HepG2 (cell line): ENCODE measurements around the gene FOXA1. TPM values are rescaled to one million over a fixed set of nuclear protein-coding genes. Genes with fewer than 3 reads are reported as not detected.

Experiments used
- EEA1 ChIP-seq: sonication (generic); formaldehyde crosslinking; IDR thresholded peaks from 2 replicates; pipeline ENCODE4 v1.5.1; 2020; ENCODE audit warnings: mild to moderate bottlenecking, missing genetic modification reagents, borderline replicate concordance
- ELF4 ChIP-seq: sonication (generic); formaldehyde crosslinking; IDR thresholded peaks from 2 replicates; pipeline ENCODE4 v1.5.0; 2020; ENCODE audit warnings: missing genetic modification reagents, mild to moderate bottlenecking, moderate library complexity, borderline replicate concordance
- FOXC1 ChIP-seq: sonication (generic); formaldehyde crosslinking; IDR thresholded peaks from 2 replicates; pipeline ENCODE4 v1.8.0; 2022; ENCODE audit warnings: mild to moderate bottlenecking, missing genetic modification reagents, borderline replicate concordance
- HOXA3 ChIP-seq: sonication (generic); formaldehyde crosslinking; IDR thresholded peaks from 2 replicates; pipeline ENCODE4 v1.5.0; 2020; ENCODE audit warnings: missing genetic modification reagents
- NR2F1 ChIP-seq, 2 experiments: fragments of 450-650 bp in 1 of 2; formaldehyde crosslinking in 1 of 2; IDR thresholded peaks; 2 replicates each; pipeline versions ENCODE4 v1.5.0 to v1.6.1; 2016 to 2020; ENCODE audit warnings: mild to moderate bottlenecking in 1 of 2, missing compliant biosample characterization in 1 of 2, missing genetic modification reagents in 1 of 2, moderate library complexity in 1 of 2
- REXO4 ChIP-seq: sonication (generic); formaldehyde crosslinking; IDR thresholded peaks from 2 replicates; pipeline ENCODE4 v1.8.0; 2022; ENCODE audit warnings: missing genetic modification reagents, mild to moderate bottlenecking, borderline replicate concordance
- SNRNP70 ChIP-seq: fragments of 200-400 bp; formaldehyde crosslinking; IDR thresholded peaks from 2 replicates; pipeline ENCODE4 v1.6.1; 2017; ENCODE audit warnings: mild to moderate bottlenecking, low read depth, low read length, moderate library complexity
- ZFP41 ChIP-seq: sonication (generic); formaldehyde crosslinking; IDR thresholded peaks from 2 replicates; pipeline ENCODE4 v1.4.0; 2020; ENCODE audit warnings: mild to moderate bottlenecking, missing genetic modification reagents, borderline replicate concordance
- ZFY ChIP-seq: sonication (generic); formaldehyde crosslinking; IDR thresholded peaks from 2 replicates; pipeline ENCODE4 v1.4.0; 2020; ENCODE audit warnings: missing genetic modification reagents
- ZNF263 ChIP-seq: sonication (generic); formaldehyde crosslinking; IDR thresholded peaks from 2 replicates; pipeline ENCODE4 v1.4.0; 2020; ENCODE audit warnings: missing genetic modification reagents
- ZNF558 ChIP-seq: sonication (generic); formaldehyde crosslinking; IDR thresholded peaks from 2 replicates; pipeline ENCODE4 v1.9.0; 2022; ENCODE audit warnings: mild to moderate bottlenecking, missing genetic modification reagents, borderline replicate concordance
- ZNF660 ChIP-seq: sonication (generic); formaldehyde crosslinking; IDR thresholded peaks from 2 replicates; pipeline ENCODE4 v1.5.1; 2020; ENCODE audit warnings: mild to moderate bottlenecking, low read depth, missing genetic modification reagents, borderline replicate concordance
- ZNF724P ChIP-seq: sonication (generic); formaldehyde crosslinking; IDR thresholded peaks from 2 replicates; pipeline ENCODE4 v1.8.0; 2022; ENCODE audit warnings: missing genetic modification reagents, borderline replicate concordance
- ZNF816 ChIP-seq: sonication (generic); formaldehyde crosslinking; IDR thresholded peaks from 2 replicates; pipeline ENCODE4 v1.8.0; 2022; ENCODE audit warnings: missing genetic modification reagents, mild to moderate bottlenecking, borderline replicate concordance
- polyA plus RNA-seq, 8 experiments: library from polyadenylated mRNA; depleted of rRNA in 3 of 8; stranded (reverse) in 7 of 8; unstranded in 1 of 8; fragments of >200 nt; fragmentation: Illumina TruSeq in 4 of 8; extraction: Trizol in 4 of 8; gene quantifications; 2 replicates each; pipeline versions ENCODE4 v1.2.1 to v1.2.3, GENCODE V29; 2011 to 2016; ENCODE audit warnings: low read depth in 4 of 8, missing spikeins in 1 of 8, mixed read lengths in 1 of 8; ENCODE audit not compliant: insufficient read depth in 1 of 8
- total RNA-seq, 5 experiments: library from RNA; depleted of rRNA; stranded (reverse); fragments of >200 nt; fragmentation: Illumina TruSeq; extraction: Trizol; gene quantifications; 2 replicates each; pipeline ENCODE4 v1.2.3, GENCODE V29; 2016; ENCODE audit warnings: low read depth in 1 of 5
- TF ChIP-seq, protein P1 (sequence below): sonication (generic); formaldehyde crosslinking; IDR thresholded peaks from 2 replicates; pipeline ENCODE4 v1.5.0; 2020; ENCODE audit warnings: missing genetic modification reagents
- TF ChIP-seq, protein P2 (sequence below): fragments of 450-650 bp; IDR thresholded peaks from 2 replicates; pipeline ENCODE4 v1.6.1; 2016
- TF ChIP-seq, protein P3 (sequence below): sonication (generic); formaldehyde crosslinking; IDR thresholded peaks from 2 replicates; pipeline ENCODE4 v1.8.1; 2023; ENCODE audit warnings: mild to moderate bottlenecking, missing genetic modification reagents

Gene FOXA1
- total and polyA plus RNA-seq, 2 of the 13 experiments (the other 11 are each of a cell fraction or from before 2014, with no cell fraction given), result 43.4 to 58.6 TPM

DNA sequence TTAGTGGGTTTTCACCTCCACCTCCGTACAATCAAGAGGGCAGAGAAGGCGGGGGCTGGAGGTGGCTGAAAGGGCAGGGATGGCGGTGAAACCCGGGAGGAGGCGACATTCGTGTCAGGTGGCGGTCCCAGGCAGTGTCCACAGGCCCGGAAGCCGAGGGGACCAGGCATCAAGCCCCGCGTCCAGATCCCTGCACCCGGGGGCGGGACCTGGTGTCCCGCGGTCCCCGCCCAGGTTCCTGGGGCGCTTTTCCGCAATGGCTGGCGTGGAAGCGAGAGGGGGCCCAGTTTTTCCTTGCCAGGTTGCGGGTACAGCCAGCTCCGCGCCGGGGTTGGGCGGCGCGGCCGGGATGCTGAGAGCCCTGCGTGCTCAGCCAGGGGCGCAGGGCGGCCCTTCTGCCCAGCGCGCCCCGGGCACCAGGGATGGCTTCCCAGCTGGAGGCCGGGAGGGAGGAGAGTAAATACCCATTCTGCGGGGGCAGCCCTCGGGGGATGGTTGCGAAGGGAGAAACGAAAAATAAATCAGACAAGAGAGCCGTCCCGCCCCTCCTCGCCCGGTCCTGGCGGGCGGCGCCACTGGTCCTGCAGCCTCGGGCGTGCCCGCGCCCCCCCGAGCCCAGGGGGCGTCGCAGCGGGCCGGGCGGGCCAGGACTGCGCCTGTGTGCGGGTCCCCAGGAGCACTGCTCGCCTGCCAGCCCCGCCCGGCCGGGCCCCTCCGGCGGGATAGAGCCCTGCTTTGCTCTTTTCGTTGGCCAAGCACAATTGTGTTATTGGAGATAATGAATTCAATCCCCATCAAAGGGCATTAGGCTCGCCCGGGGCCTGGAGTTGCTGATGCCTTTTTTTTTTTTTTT is 11.5 kb downstream of the FOXA1 start (continued):
- TF ChIP-seq ZFP41 (CRISPR knock-in tag) (no peak), ZNF816 (CRISPR knock-in tag) (no peak), SNRNP70 (no peak), ZNF660 (CRISPR knock-in tag) (no peak), FOXC1 (CRISPR knock-in tag) (0 out of 2 replicates have a peak, but pooled peaks have one; percentile 57), ZNF263 (CRISPR knock-in tag) (no peak), ZFY (CRISPR knock-in tag) (peak; percentile 62), REXO4 (CRISPR knock-in tag) (no peak), ELF4 (CRISPR knock-in tag) (no peak), ZNF558 (peak; percentile 70; the same call in 1 of the 2 replicates), EEA1 (CRISPR knock-in tag) (no peak; the same call in 1 of the 2 replicates), HOXA3 (CRISPR knock-in tag) (peak; percentile 55), ZNF724P (peak; percentile 39; the same call in 1 of the 2 replicates), NR2F1 (CRISPR knock-in tag; IDR thresholded peaks at IDR 0.05) (no peak)
- TF ChIP-seq, protein P1, sequence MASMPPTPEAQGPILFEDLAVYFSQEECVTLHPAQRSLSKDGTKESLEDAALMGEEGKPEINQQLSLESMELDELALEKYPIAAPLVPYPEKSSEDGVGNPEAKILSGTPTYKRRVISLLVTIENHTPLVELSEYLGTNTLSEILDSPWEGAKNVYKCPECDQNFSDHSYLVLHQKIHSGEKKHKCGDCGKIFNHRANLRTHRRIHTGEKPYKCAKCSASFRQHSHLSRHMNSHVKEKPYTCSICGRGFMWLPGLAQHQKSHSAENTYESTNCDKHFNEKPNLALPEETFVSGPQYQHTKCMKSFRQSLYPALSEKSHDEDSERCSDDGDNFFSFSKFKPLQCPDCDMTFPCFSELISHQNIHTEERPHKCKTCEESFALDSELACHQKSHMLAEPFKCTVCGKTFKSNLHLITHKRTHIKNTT (CRISPR knock-in tag), result no peak
- TF ChIP-seq, protein P2, sequence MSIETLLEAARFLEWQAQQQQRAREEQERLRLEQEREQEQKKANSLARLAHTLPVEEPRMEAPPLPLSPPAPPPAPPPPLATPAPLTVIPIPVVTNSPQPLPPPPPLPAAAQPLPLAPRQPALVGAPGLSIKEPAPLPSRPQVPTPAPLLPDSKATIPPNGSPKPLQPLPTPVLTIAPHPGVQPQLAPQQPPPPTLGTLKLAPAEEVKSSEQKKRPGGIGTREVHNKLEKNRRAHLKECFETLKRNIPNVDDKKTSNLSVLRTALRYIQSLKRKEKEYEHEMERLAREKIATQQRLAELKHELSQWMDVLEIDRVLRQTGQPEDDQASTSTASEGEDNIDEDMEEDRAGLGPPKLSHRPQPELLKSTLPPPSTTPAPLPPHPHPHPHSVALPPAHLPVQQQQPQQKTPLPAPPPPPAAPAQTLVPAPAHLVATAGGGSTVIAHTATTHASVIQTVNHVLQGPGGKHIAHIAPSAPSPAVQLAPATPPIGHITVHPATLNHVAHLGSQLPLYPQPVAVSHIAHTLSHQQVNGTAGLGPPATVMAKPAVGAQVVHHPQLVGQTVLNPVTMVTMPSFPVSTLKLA, result no peak
- TF ChIP-seq, protein P3, sequence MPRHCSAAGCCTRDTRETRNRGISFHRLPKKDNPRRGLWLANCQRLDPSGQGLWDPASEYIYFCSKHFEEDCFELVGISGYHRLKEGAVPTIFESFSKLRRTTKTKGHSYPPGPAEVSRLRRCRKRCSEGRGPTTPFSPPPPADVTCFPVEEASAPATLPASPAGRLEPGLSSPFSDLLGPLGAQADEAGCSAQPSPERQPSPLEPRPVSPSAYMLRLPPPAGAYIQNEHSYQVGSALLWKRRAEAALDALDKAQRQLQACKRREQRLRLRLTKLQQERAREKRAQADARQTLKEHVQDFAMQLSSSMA, result 0 out of 2 replicates have a peak, but pooled peaks have one; percentile 13
